ENCODE measurements around the gene ZXDA. TPM values are rescaled to one million over a fixed set of nuclear protein-coding genes. Genes with fewer than 3 reads are reported as not detected.
A peak's percentile ranks its signal among the peaks of the same experiment; 100 is the strongest.
"Not testable (repeated sequence)": the region's sequence is repeated elsewhere in the genome, so short reads cannot be mapped to it uniquely, and the experiment has no call there.

ZXDA gene
- total RNA-seq, 2 donors from 2014 or later, result 5.1 to 5.3 TPM

DNA sequence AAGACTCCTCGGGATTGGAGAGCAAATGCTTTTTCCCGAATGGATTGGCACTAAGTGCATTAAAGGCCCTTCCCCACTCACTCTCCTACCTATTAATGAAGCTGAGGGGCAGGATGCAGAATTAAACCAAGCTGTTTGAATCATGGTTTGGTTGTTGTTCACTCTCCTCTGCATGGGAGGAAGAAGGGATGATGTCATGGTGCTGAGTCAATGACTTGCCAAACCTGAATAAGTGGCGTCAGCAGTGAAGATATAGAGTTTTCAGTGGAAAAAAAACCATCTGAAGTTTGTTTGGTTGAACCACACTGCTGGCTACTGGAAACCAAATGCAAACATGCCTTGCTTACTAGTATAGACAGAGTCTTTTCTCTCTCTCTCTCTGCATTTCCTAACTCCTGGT lies 19.8 kb upstream of the ZXDA start:
- H3K27ac ChIP-seq, result no peak overlapping the region
- H3K4me1 ChIP-seq, result no peaks in the 10 kb centered on the region
- H3K4me3 ChIP-seq, result no peak overlapping the region
- H3K27me3 ChIP-seq, result no peaks in the 10 kb centered on the region
- H3K36me3 ChIP-seq, result no peaks in the 10 kb centered on the region
- DNase-seq (ENCODE audit: low spot score), result no peak
- no peaks in the 10 kb centered on the region for H3K9me3 ChIP-seq
- TF ChIP-seq, protein P1, sequence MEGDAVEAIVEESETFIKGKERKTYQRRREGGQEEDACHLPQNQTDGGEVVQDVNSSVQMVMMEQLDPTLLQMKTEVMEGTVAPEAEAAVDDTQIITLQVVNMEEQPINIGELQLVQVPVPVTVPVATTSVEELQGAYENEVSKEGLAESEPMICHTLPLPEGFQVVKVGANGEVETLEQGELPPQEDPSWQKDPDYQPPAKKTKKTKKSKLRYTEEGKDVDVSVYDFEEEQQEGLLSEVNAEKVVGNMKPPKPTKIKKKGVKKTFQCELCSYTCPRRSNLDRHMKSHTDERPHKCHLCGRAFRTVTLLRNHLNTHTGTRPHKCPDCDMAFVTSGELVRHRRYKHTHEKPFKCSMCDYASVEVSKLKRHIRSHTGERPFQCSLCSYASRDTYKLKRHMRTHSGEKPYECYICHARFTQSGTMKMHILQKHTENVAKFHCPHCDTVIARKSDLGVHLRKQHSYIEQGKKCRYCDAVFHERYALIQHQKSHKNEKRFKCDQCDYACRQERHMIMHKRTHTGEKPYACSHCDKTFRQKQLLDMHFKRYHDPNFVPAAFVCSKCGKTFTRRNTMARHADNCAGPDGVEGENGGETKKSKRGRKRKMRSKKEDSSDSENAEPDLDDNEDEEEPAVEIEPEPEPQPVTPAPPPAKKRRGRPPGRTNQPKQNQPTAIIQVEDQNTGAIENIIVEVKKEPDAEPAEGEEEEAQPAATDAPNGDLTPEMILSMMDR (IDR thresholded peaks at IDR 0.05), result no peak

DNA sequence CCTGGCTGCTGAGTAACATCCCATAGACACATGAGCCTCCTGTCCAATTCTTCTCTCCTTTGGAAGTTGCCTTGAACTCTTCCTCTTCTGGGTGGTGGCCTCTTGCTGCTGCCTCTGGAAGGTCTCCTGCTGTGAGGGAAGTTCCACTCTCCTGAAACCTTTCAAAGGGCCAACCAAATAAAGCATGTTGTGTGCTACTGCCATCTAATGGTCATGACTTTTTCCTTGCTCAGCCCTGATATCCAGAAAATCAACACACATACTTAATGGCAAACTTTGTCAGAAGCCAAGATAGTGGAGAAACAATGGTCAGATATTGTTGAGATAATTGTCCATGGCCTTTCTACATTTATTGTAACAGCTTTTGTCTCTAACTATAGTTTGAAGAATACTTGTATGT lies 19.1 kb upstream of the ZXDA start:
- Histone ChIP-seq H3K27me3 (no peaks in the 10 kb centered on the region), H3K4me3 (no peak overlapping the region), H3K4me1 (no peaks in the 10 kb centered on the region), H3K36me3 (no peaks in the 10 kb centered on the region), H3K9me3 (no peaks in the 10 kb centered on the region), H3K27ac (no peak overlapping the region)
- no peak for DNase-seq (ENCODE audit: low spot score)
- TF ChIP-seq, protein P1 (IDR thresholded peaks at IDR 0.05), result peak in 1 of 2 donors; percentile 62

GRCh38 chrX:57925806-57926205 lies 15.5 kb upstream of the ZXDA start:
- no peaks in the 10 kb centered on the region for H3K36me3 ChIP-seq

DNA sequence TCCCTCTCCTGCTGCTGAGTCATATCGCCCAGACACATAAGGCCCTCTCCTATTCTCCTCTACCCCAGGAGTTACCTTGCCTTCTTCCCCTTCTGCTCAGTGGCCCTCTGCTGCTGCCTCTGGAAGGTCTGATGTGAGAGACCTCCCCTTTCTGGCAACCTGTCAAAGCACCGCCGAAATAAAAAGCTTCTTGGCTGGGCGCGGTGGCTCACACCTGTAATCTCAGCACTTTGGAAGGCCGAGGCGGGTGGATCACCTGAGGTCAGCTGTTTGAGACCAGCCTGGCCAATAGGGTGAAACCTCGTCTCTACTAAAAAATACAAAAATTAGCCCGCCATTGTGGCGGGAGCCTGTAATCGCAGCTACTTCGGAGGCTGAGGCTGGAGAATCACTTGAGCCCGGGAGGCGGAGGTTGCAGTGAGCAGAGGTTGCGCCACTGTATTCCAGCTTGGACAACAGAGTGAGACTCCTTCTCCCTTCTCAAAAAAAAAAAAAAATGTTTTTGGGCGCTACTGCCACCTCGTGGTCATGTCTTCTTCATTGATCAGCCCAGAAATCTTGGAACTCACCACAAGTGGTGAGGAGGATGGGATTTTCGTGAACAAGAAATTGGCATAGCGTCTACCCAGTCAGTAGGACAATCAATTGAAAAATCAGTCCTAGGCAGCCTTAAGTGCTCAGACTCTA lies 8.6 kb upstream of the ZXDA start:
- Histone ChIP-seq H3K9me3 (no peaks in the 10 kb centered on the region), H3K36me3 (no peaks in the 10 kb centered on the region), H3K27ac (no peak overlapping the region), H3K27me3 (no peaks in the 10 kb centered on the region), H3K4me1 (no peaks in the 10 kb centered on the region), H3K4me3 (no peak overlapping the region)
- TF ChIP-seq, protein P1 (IDR thresholded peaks at IDR 0.05), result peak in 1 of 2 donors; percentile 68
- no peak for DNase-seq (ENCODE audit: low spot score)

More at GRCh38 chrX:57925806-57926205, 15.5 kb upstream of the ZXDA start:
- H3K9me3 ChIP-seq, result no peaks in the 10 kb centered on the region
- DNase-seq (ENCODE audit: low spot score), result no peak
- H3K27me3 ChIP-seq, result no peaks in the 10 kb centered on the region
- no peak overlapping the region for H3K4me3 ChIP-seq
- no peaks in the 10 kb centered on the region for H3K4me1 ChIP-seq
- TF ChIP-seq, protein P1 (IDR thresholded peaks at IDR 0.05), result no peak
- no peak overlapping the region for H3K27ac ChIP-seq

- Histone ChIP-seq H3K27ac (no peak overlapping the region), H3K36me3 (no peaks in the 10 kb centered on the region), H3K27me3 (no peaks in the 10 kb centered on the region), H3K9me3 (no peaks in the 10 kb centered on the region), H3K4me3 (no peak overlapping the region), H3K4me1 (peaks cover 0 to 6% of the 10 kb centered on the region in 2 donors)
- DNase-seq (ENCODE audit: low spot score), result no peak
- TF ChIP-seq, protein P1 (IDR thresholded peaks at IDR 0.05), result no peak
These were observed 5.4 kb upstream of the ZXDA start for GRCh38 chrX:57915680-57916079.

DNA sequence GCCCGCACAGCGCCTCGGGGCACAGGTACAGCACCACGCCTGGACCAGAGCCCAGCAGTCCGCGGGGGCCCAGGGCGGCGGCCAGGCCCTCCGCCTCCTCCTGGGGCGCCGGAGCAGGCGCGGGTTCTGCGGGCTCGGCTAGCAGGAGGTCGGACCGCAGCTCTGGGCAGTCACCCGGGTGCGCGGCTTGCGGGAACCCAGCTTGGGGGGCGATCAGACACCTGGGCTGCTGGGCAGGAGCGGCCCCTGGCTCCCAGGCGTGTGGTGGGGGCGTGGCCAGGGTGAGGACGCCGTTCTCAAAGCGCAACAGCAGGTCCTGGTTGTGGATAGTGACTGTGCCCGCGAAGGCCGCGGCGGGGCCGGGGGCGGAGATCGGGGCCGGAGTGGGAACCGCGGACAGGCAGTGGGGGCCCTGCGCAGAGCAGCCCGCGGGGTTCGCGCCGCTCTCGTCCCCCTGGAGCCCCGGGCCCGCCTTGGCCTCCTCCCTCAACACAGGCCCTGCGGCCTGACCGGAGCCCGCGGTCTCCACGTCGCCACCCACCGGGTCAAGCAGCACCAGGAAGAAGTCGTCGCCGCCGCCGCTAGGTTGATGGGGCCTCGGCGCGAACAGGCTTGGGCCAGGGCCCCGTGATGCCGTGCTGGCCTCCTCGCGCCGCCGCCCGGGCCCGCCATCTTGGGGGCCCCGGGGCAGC lies 517 bp downstream of the ZXDA start:
- Histone ChIP-seq H3K4me1 (peaks cover 0 to 26% of the 10 kb centered on the region in 2 donors), H3K4me3 (peak overlapping the region; percentile 47 to 55), H3K27ac (peak overlapping the region; percentile 87 to 91)
- not testable (repeated sequence) for H3K27me3 ChIP-seq; H3K9me3 ChIP-seq; DNase-seq (ENCODE audit: low spot score); H3K36me3 ChIP-seq

- DNase-seq (ENCODE audit: low spot score); H3K27me3 ChIP-seq; H3K9me3 ChIP-seq; H3K36me3 ChIP-seq: not testable (repeated sequence)
- Histone ChIP-seq H3K4me1 (peaks cover 0 to 30% of the 10 kb centered on the region in 2 donors), H3K27ac (peak overlapping the region; percentile 87 to 91), H3K4me3 (peak overlapping the region; percentile 47 to 55)
These were observed 1.2 kb downstream of the ZXDA start for GRCh38 chrX:57908972-57909594.

Measured in right atrium auricular region (tissue), 2 donors.